GM18870 (cell line): ENCODE measurements around the gene MUC6.

ENCODE experiments used
- ATAC-seq: cut with Tn5 transposase; IDR thresholded peaks from one replicate; pipeline ENCODE4 v1.9.1; 2021; ENCODE audit warnings: moderate library complexity; ENCODE audit not compliant: unreplicated experiment

MUC6 gene

DNA sequence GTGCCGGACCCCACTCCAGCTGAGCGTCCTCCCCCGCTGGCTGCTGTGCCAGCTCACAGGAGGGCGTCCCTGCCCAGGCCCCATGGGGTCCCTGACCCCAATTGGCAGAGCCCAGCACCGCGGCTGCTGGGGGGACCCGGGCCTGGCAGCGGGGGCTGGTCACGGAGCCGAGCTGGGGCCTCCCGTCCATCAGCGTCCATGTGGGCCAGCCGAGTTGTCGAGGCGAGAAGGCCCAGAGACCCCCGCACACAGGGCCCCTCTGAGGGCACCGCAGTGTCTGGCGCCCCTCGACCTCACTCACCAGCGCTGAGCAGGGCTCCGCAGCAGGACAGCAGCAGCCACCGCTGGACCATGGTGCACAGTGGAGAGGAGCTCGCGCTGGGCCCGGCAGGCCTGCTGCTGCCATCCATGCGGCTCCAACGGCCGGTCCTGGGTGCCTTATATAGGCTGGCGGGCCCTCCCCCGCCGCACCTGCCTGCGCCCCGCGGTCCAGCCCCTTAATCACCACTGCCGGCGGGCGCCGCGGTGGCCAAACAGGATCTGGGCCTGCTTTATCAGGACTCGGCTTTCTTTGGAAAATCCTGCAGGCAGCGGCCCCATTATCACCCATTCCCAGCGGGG, at the start of gene MUC6:
MUC6 (minus strand) TSS at position 416 of the 621 bp plus-strand sequence; CDS start at position 353, 63 bp downstream.
- no peak for ATAC-seq

DNA sequence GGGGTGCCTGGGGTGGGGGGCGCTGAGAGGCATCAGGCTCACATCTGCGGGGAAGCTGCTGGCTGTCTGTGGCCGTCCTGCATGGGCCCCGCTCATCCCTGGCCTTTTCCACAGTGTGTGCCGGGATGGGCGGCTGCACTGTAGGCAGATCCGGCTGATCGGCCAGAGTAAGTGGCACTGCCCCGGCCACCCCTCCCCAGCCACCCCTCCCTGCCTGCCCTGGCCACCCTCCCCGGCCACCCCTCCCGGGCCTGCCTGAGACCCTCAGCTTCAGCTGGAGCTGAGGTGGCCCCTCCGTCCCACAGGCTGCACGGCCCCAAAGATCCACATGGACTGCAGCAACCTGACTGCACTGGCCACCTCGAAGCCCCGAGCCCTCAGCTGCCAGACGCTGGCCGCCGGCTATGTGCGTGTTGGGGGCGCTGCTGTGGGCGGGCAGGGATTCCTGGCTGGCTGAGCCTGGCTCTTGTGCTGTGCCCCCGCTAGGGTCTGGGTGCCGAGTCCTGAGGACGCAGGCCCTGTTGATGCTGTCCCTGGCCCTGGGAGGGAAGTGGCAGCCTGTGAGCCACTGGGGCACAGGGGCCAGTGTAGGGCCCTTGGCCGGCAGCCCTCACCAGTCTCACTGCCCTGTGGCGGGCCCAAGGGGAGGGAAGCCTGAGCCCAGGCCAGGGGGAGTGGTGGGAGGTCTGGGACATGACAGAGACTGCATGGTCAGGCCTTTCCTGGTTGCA, 49.1 kb upstream of the MUC6 start:
- ATAC-seq, result no peak

GRCh38 chr11:1084561-1085439, 48.3 kb upstream of the MUC6 start:
- ATAC-seq, result no peak

DNA sequence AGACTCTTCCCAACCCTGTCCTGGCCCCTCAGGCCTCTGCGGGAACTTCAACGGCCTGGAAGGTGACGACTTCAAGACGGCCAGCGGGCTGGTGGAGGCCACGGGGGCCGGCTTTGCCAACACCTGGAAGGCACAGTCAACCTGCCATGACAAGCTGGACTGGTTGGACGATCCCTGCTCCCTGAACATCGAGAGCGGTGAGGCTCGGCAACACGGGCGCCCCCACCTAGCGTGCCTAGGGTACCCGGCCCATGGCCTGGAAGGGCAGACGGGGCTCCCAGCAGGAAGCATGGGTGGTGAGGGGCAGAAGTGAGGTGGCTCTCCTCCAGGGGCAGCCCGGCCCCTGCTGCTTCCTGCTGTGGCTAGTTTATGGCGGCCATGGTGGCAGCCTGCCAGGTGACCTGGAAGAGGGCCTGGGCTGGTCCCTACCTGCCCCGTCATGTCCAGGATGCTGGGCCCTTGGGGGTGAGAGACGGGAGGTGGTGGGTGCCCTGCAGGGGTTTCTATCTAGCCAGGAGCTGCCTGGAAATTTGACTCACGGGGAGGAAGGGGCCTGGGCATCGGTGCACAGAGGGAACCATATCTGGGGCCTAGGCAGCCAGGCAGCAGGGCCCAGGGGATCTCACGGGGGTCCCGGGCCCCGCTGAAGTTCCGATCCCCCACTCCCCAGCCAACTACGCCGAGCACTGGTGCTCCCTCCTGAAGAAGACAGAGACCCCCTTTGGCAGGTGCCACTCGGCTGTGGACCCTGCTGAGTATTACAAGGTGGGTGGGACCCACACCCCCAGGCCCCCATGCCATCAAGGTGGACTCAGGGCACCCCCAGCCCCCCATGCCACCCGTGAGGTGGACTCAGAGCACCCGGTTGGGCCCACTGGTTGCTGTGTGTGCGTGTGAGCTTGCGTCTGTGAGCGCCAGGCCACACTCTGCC, 47.4 kb upstream of the MUC6 start:
- ATAC-seq, result no peak

DNA sequence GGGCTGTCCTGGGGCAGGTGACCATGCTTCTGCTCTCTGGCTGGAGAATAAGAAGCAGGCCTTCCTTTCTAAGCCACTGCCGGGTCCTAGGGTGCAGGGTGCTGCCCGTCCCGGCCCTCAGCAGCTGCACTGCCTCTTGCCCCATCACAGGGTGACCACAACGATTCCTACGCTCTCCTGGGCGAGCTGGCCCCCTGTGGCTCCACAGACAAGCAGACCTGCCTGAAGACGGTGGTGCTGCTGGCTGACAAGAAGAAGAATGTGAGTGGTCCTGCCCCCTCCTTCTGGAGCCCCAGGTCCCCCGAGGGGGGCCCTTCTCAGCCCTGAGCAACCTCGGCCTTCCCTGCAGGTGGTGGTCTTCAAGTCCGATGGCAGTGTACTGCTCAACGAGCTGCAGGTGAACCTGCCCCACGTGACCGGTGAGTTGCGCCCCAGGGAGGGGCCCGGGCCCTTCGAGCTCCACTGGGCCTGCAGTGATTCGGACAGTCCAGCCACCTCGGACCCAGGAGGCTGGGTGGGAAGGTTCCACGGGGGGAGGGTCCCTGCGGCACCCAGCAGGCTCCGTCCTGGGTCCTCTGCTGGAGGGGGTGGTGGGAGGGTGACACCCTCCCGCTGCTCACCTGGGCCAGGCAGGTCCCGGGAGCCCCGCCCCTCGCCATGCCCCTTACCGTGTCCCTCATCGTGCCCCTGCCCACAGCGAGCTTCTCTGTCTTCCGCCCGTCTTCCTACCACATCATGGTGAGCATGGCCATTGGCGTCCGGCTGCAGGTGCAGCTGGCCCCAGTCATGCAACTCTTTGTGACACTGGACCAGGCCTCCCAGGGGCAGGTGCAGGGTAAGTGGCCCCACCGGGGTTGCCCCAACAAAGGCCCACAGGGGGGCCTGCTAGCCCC, 46.5 kb upstream of the MUC6 start:
- ATAC-seq, result no peak

DNA sequence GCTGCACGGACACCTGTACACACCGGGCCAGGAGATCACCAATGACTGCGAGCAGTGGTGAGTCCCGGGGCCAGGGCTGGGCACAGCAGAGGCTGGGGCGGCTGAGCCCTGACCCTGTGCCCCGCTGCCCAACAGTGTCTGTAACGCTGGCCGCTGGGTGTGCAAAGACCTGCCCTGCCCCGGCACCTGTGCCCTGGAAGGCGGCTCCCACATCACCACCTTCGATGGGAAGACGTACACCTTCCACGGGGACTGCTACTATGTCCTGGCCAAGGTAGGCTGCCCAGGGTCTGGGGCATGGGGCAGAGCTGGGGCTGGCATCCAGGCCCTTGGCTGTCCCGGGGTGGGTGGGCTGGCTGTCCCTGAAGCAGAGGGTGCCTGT, 45.8 kb upstream of the MUC6 start:
- no peak for ATAC-seq

DNA sequence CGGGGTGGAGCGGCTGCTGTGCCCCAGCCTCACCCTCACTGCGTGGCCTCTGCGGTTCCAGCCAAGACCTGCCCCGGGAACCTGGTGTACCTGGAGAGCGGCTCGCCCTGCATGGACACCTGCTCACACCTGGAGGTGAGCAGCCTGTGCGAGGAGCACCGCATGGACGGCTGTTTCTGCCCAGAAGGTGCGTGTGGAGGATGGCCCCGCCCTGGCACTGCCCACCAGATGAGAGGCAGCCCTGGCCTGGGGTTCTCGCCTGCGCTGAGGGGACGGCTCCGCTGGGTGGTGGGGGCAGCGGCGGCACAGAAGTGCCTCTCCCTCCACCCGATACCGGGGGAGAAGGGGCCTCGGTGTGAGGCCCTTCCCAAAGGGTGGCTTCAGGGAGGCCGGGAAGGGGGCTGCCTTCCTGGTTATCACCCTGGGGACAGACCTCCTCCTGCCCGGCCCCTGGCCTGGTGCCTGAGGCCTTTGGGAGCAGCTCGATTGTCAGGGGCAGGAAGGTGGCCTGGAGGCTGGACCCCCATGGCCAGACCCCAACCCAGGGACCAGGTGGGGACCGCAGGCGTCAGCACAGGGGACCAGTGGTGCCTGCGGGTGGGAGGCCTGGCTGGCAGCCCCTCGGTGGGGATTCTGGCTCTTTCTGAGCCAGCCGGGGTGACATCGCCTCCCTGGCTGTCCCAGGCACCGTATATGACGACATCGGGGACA, 45.2 kb upstream of the MUC6 start:
- ATAC-seq, result no peak

GRCh38 chr11:1078191-1078601, 41.7 kb upstream of the MUC6 start:
- ATAC-seq, result no peak

- no peak for ATAC-seq
Observed at GRCh38 chr11:1077417-1078119, 41.0 kb upstream of the MUC6 start.

- no peak for ATAC-seq
Observed at GRCh38 chr11:1077033-1077416, 40.5 kb upstream of the MUC6 start.

- ATAC-seq, result no peak
Observed at GRCh38 chr11:1076061-1076665, 39.6 kb upstream of the MUC6 start.

- ATAC-seq, result no peak
Observed at GRCh38 chr11:1075341-1075911, 38.9 kb upstream of the MUC6 start.

GRCh38 chr11:1074244-1075221, 38.0 kb upstream of the MUC6 start, which contains the start of gene MUC2:
Gene MUC2, plus strand, starts transcription at chr11:1074874.
- no peak for ATAC-seq

DNA sequence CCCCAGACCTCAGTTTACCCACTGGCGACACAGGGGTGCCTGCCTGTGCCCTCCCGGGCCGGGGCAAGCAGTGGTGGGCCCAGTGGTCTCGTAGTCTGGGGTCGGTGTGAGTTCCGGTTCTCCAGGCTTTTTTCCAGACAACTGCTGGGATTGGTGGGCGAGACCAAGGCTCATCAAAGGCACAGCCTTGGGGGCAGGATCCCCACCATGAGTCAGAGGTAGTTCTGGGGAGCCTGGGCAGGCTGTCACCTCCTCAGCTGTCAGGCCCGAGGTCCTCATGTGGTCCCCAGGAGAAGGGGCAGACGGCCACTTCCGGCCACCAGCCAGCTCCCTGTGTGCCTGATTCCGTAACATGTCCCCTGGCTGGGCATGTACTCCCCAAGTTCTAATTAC, 37.3 kb upstream of the MUC6 start:
- no peak for ATAC-seq

DNA sequence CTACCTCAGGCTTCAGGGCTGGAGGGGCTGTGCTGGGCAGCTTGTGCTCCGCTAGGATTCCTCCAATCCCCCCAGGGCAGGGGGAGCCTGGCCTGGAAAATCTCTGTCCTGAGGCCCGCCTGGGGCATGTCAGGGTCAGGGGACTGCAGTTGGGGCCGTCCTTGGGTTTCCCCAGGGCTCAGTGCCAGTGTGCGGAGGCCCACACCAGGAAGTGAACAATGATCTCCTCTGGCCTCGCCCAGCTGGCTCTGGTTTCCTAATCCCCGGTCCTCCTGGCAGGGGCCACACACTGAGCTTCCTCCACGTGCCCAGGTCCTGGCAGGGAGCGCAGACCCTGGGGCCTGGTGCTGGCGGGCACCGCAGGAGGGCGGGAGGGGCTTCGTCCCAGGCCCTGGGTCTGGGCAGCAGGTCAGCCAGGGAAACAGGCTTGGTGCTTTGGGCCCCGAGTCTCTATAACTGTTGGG, 36.8 kb upstream of the MUC6 start:
- no peak for ATAC-seq

GRCh38 chr11:1072821-1073231, 36.3 kb upstream of the MUC6 start:
- no peak for ATAC-seq
